Body of pancreas (tissue), 4 donors: ENCODE results near the gene HOXA3. TPM values are rescaled to one million over a fixed set of nuclear protein-coding genes. Genes with fewer than 3 reads are reported as not detected.

Source experiments
- ATAC-seq: fragments of 150-250 bp; one replicate; pipeline ENCODE4 v1.9.1; 2016
- DNase-seq, 4 donors: peaks; one replicate each; pipeline ENCODE4 v3.0.0-alpha.2; 2019
- H3K27ac ChIP-seq, 4 donors: fragments of 200-600 bp; sonication (generic); 1 replicate in 3 of 4; 2 replicates in 1 of 4; pipeline versions ENCODE4 v1.5.1 to v1.6.1; 2016 to 2019; ENCODE audit warnings: mild to moderate bottlenecking in 1 of 4, mixed read lengths in 1 of 4, moderate library complexity in 1 of 4
- H3K27me3 ChIP-seq, 2 donors: fragments of 200-600 bp; sonication (generic); one replicate each; pipeline ENCODE4 v1.6.0; 2016; ENCODE audit warnings: mild to moderate bottlenecking in 1 of 2
- H3K36me3 ChIP-seq, 2 donors: fragments of 200-600 bp; sonication (generic); replicated peaks in 1 of 2; 2 replicates each; pipeline ENCODE4 v1.5.1; 2016; ENCODE audit warnings: low read depth in 2 of 2; ENCODE audit not compliant: insufficient read depth in 1 of 2
- H3K4me1 ChIP-seq: fragments of 200-600 bp; sonication (generic); one replicate; pipeline ENCODE4 v1.6.0; 2016
- H3K4me3 ChIP-seq, 2 donors: fragments of 200-600 bp; sonication (generic); 1 replicate in 1 of 2; 2 replicates in 1 of 2; pipeline ENCODE4 v1.5.1; 2016 to 2019
- H3K9me3 ChIP-seq, 3 donors: fragments of 200-600 bp; sonication (generic); 1 replicate in 2 of 3; 2 replicates in 1 of 3; pipeline ENCODE4 v1.5.1; 2016
- POLR2A ChIP-seq, 3 donors: fragments of 450-650 bp; IDR thresholded peaks; one replicate each; pipeline ENCODE4 v1.6.1; 2016; ENCODE audit warnings: antibody characterized with exemption in 3 of 3, mild to moderate bottlenecking in 2 of 3
- WGBS, 2 donors: methylation state at CpG; one replicate each; pipeline ENCODE4 v1.1.5; 2017; 5-methylcytosine and 5-hydroxymethylcytosine counted together
- intact Hi-C: fragments of 100-400 bp; cut with DNase I; formaldehyde crosslinking; loops from one replicate; pipeline ENCODE4 v1.15.1; 2023
- total RNA-seq, 2 donors: library from RNA; depleted of rRNA; stranded (reverse); fragments of >200 nt; gene quantifications; one replicate each; pipeline ENCODE4 v1.1.0, GENCODE V29; 2016
- TF ChIP-seq, protein P1 (sequence below), 7 experiments: fragments of 450-650 bp in 4 of 7; fragments of 200-600 bp in 3 of 7; sonication (generic) in 3 of 7; IDR thresholded peaks; one replicate each; pipeline ENCODE4 v1.5.1; 2016 to 2019; ENCODE audit warnings: antibody characterized with exemption in 7 of 7

Gene HOXA3
- total RNA-seq, 2 donors from 2014 or later: 1.6 TPM; not detected in 1

DNA sequence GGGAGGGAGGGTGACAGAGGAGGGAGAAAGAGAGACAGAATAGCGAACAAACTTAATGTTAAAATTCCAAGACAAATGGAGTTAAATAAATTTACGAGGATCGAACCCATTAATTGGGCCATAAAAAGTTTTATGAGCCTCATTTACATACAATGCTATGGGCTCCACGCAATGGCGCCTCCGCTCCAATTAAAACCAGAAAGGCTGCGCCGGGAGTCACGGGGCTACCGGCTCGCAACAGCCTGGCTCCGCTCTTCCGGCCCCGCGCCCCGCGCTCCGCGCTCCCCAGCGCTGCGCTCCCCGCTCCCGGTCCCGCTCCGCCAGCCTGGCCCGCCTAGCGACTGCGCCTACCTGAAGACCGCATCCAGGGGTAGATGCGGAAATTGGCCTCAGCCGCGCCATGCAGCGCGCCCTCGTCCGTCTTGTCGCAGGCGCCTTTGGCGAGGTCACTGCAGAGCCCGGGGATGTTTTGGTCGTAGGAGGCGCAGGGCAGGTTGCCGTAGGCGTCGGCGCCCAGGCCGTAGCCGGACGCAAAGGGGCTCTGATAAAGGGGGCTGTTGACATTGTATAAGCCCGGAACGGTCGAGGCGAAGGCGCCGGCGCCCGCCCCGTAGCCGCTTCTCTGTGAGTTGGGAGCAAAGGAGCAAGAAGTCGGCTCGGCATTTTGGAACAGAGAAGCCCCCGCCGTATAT is 3.6 kb upstream of the HOXA3 start:
- Histone ChIP-seq H3K27me3 (peaks cover 0 to 80% of the 10 kb centered on the region in 2 donors), H3K27ac (no peak overlapping the region), H3K4me1 (peaks cover 38% of the 10 kb centered on the region), H3K36me3 (no peaks in the 10 kb centered on the region), H3K4me3 (no peak overlapping the region), H3K9me3 (no peaks in the 10 kb centered on the region)
- TF ChIP-seq, protein P1, sequence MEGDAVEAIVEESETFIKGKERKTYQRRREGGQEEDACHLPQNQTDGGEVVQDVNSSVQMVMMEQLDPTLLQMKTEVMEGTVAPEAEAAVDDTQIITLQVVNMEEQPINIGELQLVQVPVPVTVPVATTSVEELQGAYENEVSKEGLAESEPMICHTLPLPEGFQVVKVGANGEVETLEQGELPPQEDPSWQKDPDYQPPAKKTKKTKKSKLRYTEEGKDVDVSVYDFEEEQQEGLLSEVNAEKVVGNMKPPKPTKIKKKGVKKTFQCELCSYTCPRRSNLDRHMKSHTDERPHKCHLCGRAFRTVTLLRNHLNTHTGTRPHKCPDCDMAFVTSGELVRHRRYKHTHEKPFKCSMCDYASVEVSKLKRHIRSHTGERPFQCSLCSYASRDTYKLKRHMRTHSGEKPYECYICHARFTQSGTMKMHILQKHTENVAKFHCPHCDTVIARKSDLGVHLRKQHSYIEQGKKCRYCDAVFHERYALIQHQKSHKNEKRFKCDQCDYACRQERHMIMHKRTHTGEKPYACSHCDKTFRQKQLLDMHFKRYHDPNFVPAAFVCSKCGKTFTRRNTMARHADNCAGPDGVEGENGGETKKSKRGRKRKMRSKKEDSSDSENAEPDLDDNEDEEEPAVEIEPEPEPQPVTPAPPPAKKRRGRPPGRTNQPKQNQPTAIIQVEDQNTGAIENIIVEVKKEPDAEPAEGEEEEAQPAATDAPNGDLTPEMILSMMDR (IDR thresholded peaks at IDR 0.05): no peak
- TF ChIP-seq POLR2A (IDR thresholded peaks at IDR 0.05): no peak
- WGBS, 2 donors: 4 to 10% methylated on average over 53 to 63 of the region's 63 CpGs
- ATAC-seq (no peak), DNase-seq (peak in 2 of 4 donors; percentile 1 to 7)
- intact Hi-C loops: no loop called here

DNA sequence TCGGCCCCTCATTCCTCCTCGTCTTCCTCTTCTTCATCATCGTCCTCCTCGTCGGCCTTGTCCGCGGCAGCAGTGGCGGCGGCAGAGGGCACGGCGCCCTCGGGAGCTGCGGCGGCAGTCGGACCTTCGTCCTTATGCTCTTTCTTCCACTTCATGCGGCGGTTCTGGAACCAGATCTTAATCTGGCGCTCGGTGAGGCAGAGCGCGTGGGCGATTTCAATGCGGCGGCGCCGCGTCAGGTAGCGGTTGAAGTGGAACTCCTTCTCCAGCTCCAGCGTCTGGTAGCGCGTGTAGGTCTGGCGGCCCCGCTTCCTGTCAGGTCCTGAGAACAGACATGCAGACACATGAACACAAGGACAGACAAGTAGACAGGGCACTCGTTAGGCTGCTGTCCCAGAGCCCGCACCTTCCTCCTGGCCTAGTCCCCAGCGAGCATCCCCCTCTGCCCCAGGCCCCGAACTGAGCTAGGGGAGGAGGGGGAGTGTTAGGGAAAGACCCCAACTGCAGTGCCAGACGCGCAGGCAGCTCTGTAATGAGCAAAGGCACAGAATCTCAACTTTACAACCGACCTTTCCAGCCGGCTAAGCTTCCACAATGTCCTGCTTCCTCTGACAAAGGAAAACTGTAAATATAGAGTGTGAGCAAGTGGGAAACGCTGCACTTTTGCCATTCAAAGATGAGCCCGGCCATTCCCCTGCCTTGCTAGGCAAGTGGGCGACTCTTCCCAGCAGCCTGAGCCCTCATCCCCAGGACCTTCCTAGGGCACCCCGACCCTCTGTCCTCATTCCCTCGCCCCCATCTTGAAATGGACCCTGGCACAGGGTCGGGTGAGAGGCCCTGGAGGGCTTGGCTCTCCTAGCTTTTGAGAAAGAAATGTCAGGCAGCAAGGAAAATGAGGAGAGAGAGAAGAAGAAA is 2.8 kb upstream of the HOXA3 start:
- intact Hi-C loops: no loop called here
- peak in 2 of 4 donors; percentile 1 to 6 for DNase-seq
- no peaks in the 10 kb centered on the region for H3K9me3 ChIP-seq
- H3K27me3 ChIP-seq: peaks cover 0 to 75% of the 10 kb centered on the region in 2 donors
- 7% methylated on average over 34 to 48 of the region's 48 CpGs for WGBS, 2 donors
- H3K27ac ChIP-seq: no peak overlapping the region
- ATAC-seq: no peak
- TF ChIP-seq, protein P1 (IDR thresholded peaks at IDR 0.05): no peak
- no peak for TF ChIP-seq POLR2A (IDR thresholded peaks at IDR 0.05)
- H3K4me3 ChIP-seq: no peak overlapping the region
- H3K4me1 ChIP-seq: peaks cover 36% of the 10 kb centered on the region
- no peaks in the 10 kb centered on the region for H3K36me3 ChIP-seq

DNA sequence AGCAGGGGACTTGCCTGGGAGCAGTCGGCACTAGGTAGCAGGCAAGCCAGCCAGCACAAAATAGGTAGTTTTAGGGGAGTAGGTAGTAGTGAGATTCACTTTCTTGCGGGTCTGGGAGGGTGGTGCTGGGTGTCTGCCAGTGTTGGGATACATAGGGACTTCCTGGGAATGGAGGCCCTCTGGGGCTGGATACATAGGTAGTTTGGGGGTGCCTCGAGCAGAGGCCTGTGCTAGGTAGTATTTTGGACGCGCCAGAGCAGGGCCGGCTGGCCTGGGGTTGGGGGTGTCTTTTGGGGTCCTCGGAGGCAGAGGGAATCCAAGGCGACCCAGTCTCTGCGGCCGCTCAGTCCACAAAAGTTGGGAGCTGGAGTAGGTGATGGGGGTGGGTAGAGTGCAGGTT is 2.0 kb upstream of the HOXA3 start:
- Histone ChIP-seq H3K9me3 (no peaks in the 10 kb centered on the region), H3K27ac (no peak overlapping the region), H3K4me3 (no peak overlapping the region), H3K27me3 (peaks cover 0 to 70% of the 10 kb centered on the region in 2 donors), H3K36me3 (no peaks in the 10 kb centered on the region), H3K4me1 (peaks cover 32% of the 10 kb centered on the region)
- ATAC-seq (no peak), DNase-seq (peak in 2 of 4 donors; percentile 1 to 7)
- WGBS, 2 donors: 26 to 28% methylated on average over 10 of the region's 10 CpGs
- intact Hi-C loops: no loop called here
- TF ChIP-seq, protein P1 (IDR thresholded peaks at IDR 0.05): no peak
- no peak for TF ChIP-seq POLR2A (IDR thresholded peaks at IDR 0.05)

DNA sequence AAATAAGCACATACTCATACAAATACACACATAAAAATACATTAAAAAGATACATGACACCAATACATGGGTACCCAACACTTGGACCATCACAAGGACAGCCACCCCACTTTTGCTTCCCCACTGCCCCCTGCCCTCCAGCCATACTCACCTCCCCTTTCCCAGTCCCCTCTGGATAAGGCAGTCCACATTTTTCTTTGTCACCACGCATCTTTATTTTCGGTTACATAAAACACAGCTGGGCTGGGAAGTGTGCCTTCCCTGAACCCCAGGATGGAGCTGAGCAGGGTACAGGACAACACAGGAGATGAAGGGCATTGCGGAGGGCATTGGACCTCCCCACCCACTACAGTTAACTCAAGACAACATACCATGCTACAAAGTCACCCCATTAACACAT is 1.1 kb upstream of the HOXA3 start:
- TF ChIP-seq POLR2A (IDR thresholded peaks at IDR 0.05): no peak
- TF ChIP-seq, protein P1 (IDR thresholded peaks at IDR 0.05): no peak
- Histone ChIP-seq H3K27me3 (peaks cover 0 to 70% of the 10 kb centered on the region in 2 donors), H3K27ac (no peak overlapping the region), H3K36me3 (no peaks in the 10 kb centered on the region), H3K4me1 (peaks cover 34% of the 10 kb centered on the region), H3K9me3 (no peaks in the 10 kb centered on the region), H3K4me3 (no peak overlapping the region)
- DNase-seq (no peak), ATAC-seq (no peak)
- intact Hi-C loops: no loop called here
- WGBS, 2 donors: 31 to 32% methylated on average over 3 of the region's 3 CpGs
